B cell (primary cell): ENCODE data around the gene FAM13C. TPM values are rescaled to one million over a fixed set of nuclear protein-coding genes. Genes with fewer than 3 reads are reported as not detected.

Experiments used
- ATAC-seq: fragments of 200-7000 bp; cut with Tn5 transposase; one replicate; pipeline ENCODE4 v1.10.0; 2021; ENCODE audit warnings: low read depth, mild to moderate bottlenecking, moderate number of reproducible peaks, moderate library complexity
- CTCF ChIA-PET: fragments of 350-600 bp; sonication (Branson Sonifier 250); formaldehyde crosslinking; loops from one replicate; lab custom pipeline; 2021; ENCODE audit warnings: antibody characterized with exemption, inconsistent platforms; lab: Charles Lee
- POLR2A ChIA-PET: fragments of 350-600 bp; sonication (Branson Sonifier 250); formaldehyde crosslinking; loops from one replicate; lab custom pipeline; 2021; ENCODE audit warnings: antibody characterized with exemption; lab: Charles Lee
- DNase-seq: peaks from one replicate; pipeline ENCODE4 v3.0.0; 2013
- H2AFZ ChIP-seq: 2 replicates; pipeline ENCODE4 v1.6.1; 2012; ENCODE audit warnings: mild to moderate bottlenecking, low read depth, low read length; ENCODE audit not compliant: insufficient read depth, poor library complexity, severe bottlenecking
- H3K27ac ChIP-seq, 2 donors: 1 replicate in 1 of 2; 2 replicates in 1 of 2; pipeline ENCODE4 v1.5.1; 2012 to 2013; ENCODE audit warnings: low read length in 2 of 2, mild to moderate bottlenecking in 2 of 2, moderate library complexity in 1 of 2
- H3K27me3 ChIP-seq, 4 experiments: fragments of 200-600 bp in 1 of 4; sonication (generic) in 1 of 4; replicated peaks in 1 of 4; 1 replicate in 2 of 4; 2 replicates in 2 of 4; pipeline versions ENCODE4 v1.6.1 to v1.7.0; 2013 to 2016; ENCODE audit warnings: low read length in 3 of 4, mild to moderate bottlenecking in 2 of 4, mixed read lengths in 1 of 4, moderate library complexity in 1 of 4; ENCODE audit not compliant: insufficient read depth in 4 of 4, control insufficient read depth in 3 of 4; ENCODE audit errors: control extremely low read depth in 1 of 4
- H3K36me3 ChIP-seq, 2 experiments: replicated peaks in 1 of 2; 1 replicate in 1 of 2; 2 replicates in 1 of 2; pipeline versions ENCODE4 v1.6.1 to v1.7.1; 2013; ENCODE audit warnings: low read length in 1 of 2; ENCODE audit not compliant: insufficient read depth in 2 of 2, control insufficient read depth in 1 of 2; ENCODE audit errors: control extremely low read depth in 1 of 2, extremely low read depth in 1 of 2
- H3K4me1 ChIP-seq, 2 donors: fragments of 200-600 bp in 1 of 2; sonication (generic) in 1 of 2; 1 replicate in 1 of 2; 2 replicates in 1 of 2; pipeline versions ENCODE4 v1.5.1 to v1.6.1; 2013 to 2017; ENCODE audit warnings: low read length in 2 of 2; ENCODE audit not compliant: control insufficient read depth in 2 of 2, insufficient read depth in 2 of 2
- H3K4me2 ChIP-seq: replicated peaks from 2 replicates; pipeline ENCODE3; 2012; ENCODE audit warnings: mild to moderate bottlenecking, low read depth, low read length; ENCODE audit not compliant: poor library complexity, severe bottlenecking
- H3K4me3 ChIP-seq, 5 experiments: fragments of 200-600 bp in 1 of 5; sonication (generic) in 1 of 5; 1 replicate in 3 of 5; 2 replicates in 2 of 5; pipeline versions ENCODE4 v1.5.1 to v1.7.0; 2011 to 2016; ENCODE audit warnings: low read length in 4 of 5, mild to moderate bottlenecking in 4 of 5, low read depth in 2 of 5, control low read depth in 1 of 5, moderate library complexity in 1 of 5; ENCODE audit not compliant: insufficient read depth in 1 of 5; ENCODE audit errors: control extremely low read depth in 1 of 5, extremely low read depth in 1 of 5
- H3K79me2 ChIP-seq: fragments of 200-600 bp; sonication (generic); one replicate; pipeline ENCODE4 v1.6.0; 2016; ENCODE audit warnings: low read length; ENCODE audit not compliant: control insufficient read depth, insufficient read depth
- H3K9ac ChIP-seq: fragments of 200-600 bp; sonication (generic); 2 replicates; pipeline ENCODE4 v1.6.1; 2017; ENCODE audit warnings: mild to moderate bottlenecking, low read length, moderate library complexity
- H3K9me3 ChIP-seq, 3 donors: one replicate each; pipeline versions ENCODE4 v1.6.1 to v1.7.1; 2013; ENCODE audit warnings: low read length in 2 of 3; ENCODE audit not compliant: control insufficient read depth in 2 of 3, insufficient read depth in 1 of 3; ENCODE audit errors: control extremely low read depth in 1 of 3
- H4K20me1 ChIP-seq: 2 replicates; pipeline ENCODE4 v1.6.0; 2012; ENCODE audit warnings: mild to moderate bottlenecking, low read length; ENCODE audit not compliant: insufficient read depth, control insufficient read depth, poor library complexity, severe bottlenecking
- H3K27ac Mint-ChIP-seq: one replicate; pipeline ENCODE4 v1.8.0; 2021; ENCODE audit warnings: mixed read lengths
- H3K27me3 Mint-ChIP-seq: one replicate; pipeline ENCODE4 v1.8.0; 2021; ENCODE audit warnings: mixed read lengths
- H3K4me1 Mint-ChIP-seq: one replicate; pipeline ENCODE4 v1.8.0; 2021; ENCODE audit warnings: mixed read lengths
- H3K4me3 Mint-ChIP-seq: one replicate; pipeline ENCODE4 v1.8.0; 2021; ENCODE audit warnings: mixed read lengths
- H3K9me3 Mint-ChIP-seq: one replicate; pipeline ENCODE4 v1.8.0; 2022; ENCODE audit warnings: mixed read lengths; ENCODE audit not compliant: insufficient read depth
- EZH2 ChIP-seq: IDR thresholded peaks from 2 replicates; pipeline ENCODE4 v1.6.1; 2012; ENCODE audit warnings: borderline replicate concordance, low read depth, mild to moderate bottlenecking, moderate library complexity, low read length; ENCODE audit not compliant: insufficient read depth, poor library complexity, severe bottlenecking
- WGBS: methylation state at CpG from one replicate; pipeline ENCODE4 v1.1.5; 2013; ENCODE audit warnings: missing lambda C conversion rate; ENCODE audit not compliant: insufficient coverage; 5-methylcytosine and 5-hydroxymethylcytosine counted together
- intact Hi-C: fragments of 100-400 bp; cut with micrococcal nuclease; formaldehyde crosslinking; loops from one replicate; pipeline ENCODE4 v1.10.0; 2022
- polyA plus RNA-seq: library from polyadenylated mRNA; depleted of rRNA; stranded (reverse); fragments of >200 nt; gene quantifications from 2 replicates; pipeline ENCODE4 v1.2.3, GENCODE V29; 2012
- total RNA-seq, 2 donors: library from RNA; stranded (reverse); fragments of 120-200 nt in 1 of 2; gene quantifications; 1 replicate in 1 of 2; 2 replicates in 1 of 2; pipeline versions ENCODE4 v1.2.3 to v1.2.4, GENCODE V29; 2013 to 2022
- TF ChIP-seq, protein P1 (sequence below): fragments of 200-600 bp; IDR thresholded peaks from one replicate; pipeline ENCODE4 v1.8.0; 2022; ENCODE audit warnings: antibody characterized with exemption, mild to moderate bottlenecking

The FAM13C gene
- total and polyA plus RNA-seq, 2 donors (not counting 1 experiment from before 2014, with no cell fraction given) = not detected

DNA sequence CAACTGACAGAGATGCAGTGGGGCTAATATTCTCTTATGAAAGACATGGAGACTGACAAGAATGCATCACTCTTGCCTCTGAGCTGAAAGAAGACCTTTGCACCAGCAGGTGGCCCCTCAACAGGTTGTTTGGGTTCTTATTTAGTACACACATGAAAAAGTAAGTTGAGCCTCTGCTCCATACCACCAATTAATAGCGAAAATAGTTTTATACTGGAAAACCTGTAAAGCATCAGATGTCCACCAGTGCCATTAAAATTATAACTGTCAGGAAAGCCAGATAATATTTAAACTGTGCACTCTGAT, 26.3 kb upstream of the FAM13C start:
- Histone ChIP-seq H3K4me2 (no peak overlapping the region), H3K36me3 (no peaks in the 10 kb centered on the region), H3K9me3 (no peaks in the 10 kb centered on the region), H3K4me3 (no peak overlapping the region), H3K79me2 (no peaks in the 10 kb centered on the region), H2AFZ (no peak overlapping the region), H4K20me1 (no peaks in the 10 kb centered on the region), H3K27me3 (no peaks in the 10 kb centered on the region), H3K4me1 (no peaks in the 10 kb centered on the region), H3K27ac (no peak overlapping the region), H3K9ac (no peak overlapping the region)
- ChIA-PET CTCF (no interaction called here), POLR2A (no interaction called here)
- intact Hi-C loops = loop anchor here (1.0 kb wide), 1 partner anchor 8 kb away; no protein-coding TSS in a partner anchor
- DNase-seq (no peak), ATAC-seq (no peak)
- Mint-ChIP-seq H3K4me3 (no peak overlapping the region), H3K9me3 (no peaks in the 10 kb centered on the region), H3K27ac (no peak overlapping the region), H3K27me3 (no peaks in the 10 kb centered on the region), H3K4me1 (no peaks in the 10 kb centered on the region)
- no CpG with 5 or more reads among the region's 1 CpG for WGBS
- no peak for TF ChIP-seq EZH2
- TF ChIP-seq, protein P1, sequence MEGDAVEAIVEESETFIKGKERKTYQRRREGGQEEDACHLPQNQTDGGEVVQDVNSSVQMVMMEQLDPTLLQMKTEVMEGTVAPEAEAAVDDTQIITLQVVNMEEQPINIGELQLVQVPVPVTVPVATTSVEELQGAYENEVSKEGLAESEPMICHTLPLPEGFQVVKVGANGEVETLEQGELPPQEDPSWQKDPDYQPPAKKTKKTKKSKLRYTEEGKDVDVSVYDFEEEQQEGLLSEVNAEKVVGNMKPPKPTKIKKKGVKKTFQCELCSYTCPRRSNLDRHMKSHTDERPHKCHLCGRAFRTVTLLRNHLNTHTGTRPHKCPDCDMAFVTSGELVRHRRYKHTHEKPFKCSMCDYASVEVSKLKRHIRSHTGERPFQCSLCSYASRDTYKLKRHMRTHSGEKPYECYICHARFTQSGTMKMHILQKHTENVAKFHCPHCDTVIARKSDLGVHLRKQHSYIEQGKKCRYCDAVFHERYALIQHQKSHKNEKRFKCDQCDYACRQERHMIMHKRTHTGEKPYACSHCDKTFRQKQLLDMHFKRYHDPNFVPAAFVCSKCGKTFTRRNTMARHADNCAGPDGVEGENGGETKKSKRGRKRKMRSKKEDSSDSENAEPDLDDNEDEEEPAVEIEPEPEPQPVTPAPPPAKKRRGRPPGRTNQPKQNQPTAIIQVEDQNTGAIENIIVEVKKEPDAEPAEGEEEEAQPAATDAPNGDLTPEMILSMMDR = no peak

GRCh38 chr10:59387951-59388670, 25.8 kb upstream of the FAM13C start:
- Histone ChIP-seq H3K4me1 (no peaks in the 10 kb centered on the region), H3K4me2 (no peak overlapping the region), H4K20me1 (no peaks in the 10 kb centered on the region), H3K9ac (no peak overlapping the region), H3K4me3 (no peak overlapping the region), H3K9me3 (no peaks in the 10 kb centered on the region), H3K27ac (no peak overlapping the region), H2AFZ (no peak overlapping the region), H3K79me2 (no peaks in the 10 kb centered on the region), H3K27me3 (no peaks in the 10 kb centered on the region), H3K36me3 (no peaks in the 10 kb centered on the region)
- ATAC-seq = no peak
- Mint-ChIP-seq H3K27me3 (no peaks in the 10 kb centered on the region), H3K4me1 (no peaks in the 10 kb centered on the region), H3K9me3 (no peaks in the 10 kb centered on the region), H3K27ac (no peak overlapping the region), H3K4me3 (no peak overlapping the region)
- TF ChIP-seq EZH2 = no peak
- TF ChIP-seq, protein P1 = no peak
- POLR2A ChIA-PET = no interaction called here
- DNase-seq = no peak
- intact Hi-C loops = loop anchor here (1.0 kb wide), 1 partner anchor 8 kb away; no protein-coding TSS in a partner anchor
- CTCF ChIA-PET = no interaction called here
- WGBS = 50% methylated on average over 1 of the region's 3 CpGs
